Stomach (tissue), 4 donors: ENCODE results near the gene ANAPC10.

Experiments
- EP300 ChIP-seq: sonication (generic); formaldehyde crosslinking; IDR thresholded peaks from one replicate; pipeline ENCODE4 v1.6.1; 2017; ENCODE audit warnings: antibody characterized with exemption
- POLR2A ChIP-seq, 4 donors: fragments of 450-650 bp; IDR thresholded peaks; one replicate each; pipeline ENCODE4 v1.6.1; 2016; ENCODE audit warnings: antibody characterized with exemption in 4 of 4, control low read depth in 2 of 4, mild to moderate bottlenecking in 1 of 4, moderate library complexity in 1 of 4
- POLR2AphosphoS5 ChIP-seq, 3 donors: sonication (generic); formaldehyde crosslinking; IDR thresholded peaks; one replicate each; pipeline ENCODE4 v1.6.1; 2016; ENCODE audit warnings: antibody characterized with exemption in 3 of 3
- TF ChIP-seq, protein P1 (sequence below), 7 experiments: fragments of 450-650 bp in 4 of 7; fragments of 200-600 bp in 3 of 7; sonication (generic) in 3 of 7; IDR thresholded peaks; one replicate each; pipeline ENCODE4 v1.5.1; 2016 to 2019; ENCODE audit warnings: antibody characterized with exemption in 7 of 7, control low read depth in 2 of 7, mild to moderate bottlenecking in 1 of 7

DNA sequence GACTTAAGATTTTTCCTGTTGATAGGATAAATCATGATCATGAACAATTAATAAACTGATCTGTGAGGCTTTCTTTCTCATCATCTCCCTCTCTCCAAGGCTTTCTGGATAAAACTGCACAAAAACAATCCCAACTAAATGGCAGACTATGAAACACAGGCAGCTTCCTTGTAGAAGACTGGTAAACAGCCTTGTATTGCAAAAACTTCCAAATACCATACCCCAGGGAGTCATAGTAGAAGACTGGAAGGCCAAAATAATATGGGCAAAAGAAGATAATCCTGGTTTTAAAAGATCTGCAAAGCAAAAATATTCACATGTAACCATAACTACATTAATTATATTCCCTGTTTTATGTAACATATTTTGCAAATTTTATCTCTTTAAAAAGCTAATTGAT lies 113.0 kb downstream of the ANAPC10 start:
- TF ChIP-seq, protein P1, sequence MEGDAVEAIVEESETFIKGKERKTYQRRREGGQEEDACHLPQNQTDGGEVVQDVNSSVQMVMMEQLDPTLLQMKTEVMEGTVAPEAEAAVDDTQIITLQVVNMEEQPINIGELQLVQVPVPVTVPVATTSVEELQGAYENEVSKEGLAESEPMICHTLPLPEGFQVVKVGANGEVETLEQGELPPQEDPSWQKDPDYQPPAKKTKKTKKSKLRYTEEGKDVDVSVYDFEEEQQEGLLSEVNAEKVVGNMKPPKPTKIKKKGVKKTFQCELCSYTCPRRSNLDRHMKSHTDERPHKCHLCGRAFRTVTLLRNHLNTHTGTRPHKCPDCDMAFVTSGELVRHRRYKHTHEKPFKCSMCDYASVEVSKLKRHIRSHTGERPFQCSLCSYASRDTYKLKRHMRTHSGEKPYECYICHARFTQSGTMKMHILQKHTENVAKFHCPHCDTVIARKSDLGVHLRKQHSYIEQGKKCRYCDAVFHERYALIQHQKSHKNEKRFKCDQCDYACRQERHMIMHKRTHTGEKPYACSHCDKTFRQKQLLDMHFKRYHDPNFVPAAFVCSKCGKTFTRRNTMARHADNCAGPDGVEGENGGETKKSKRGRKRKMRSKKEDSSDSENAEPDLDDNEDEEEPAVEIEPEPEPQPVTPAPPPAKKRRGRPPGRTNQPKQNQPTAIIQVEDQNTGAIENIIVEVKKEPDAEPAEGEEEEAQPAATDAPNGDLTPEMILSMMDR (IDR thresholded peaks at IDR 0.05), result no peak
- TF ChIP-seq EP300 (no peak), POLR2A (IDR thresholded peaks at IDR 0.05) (no peak), POLR2AphosphoS5 (IDR thresholded peaks at IDR 0.05) (no peak)
